VCaP (cell line): ENCODE results near the gene HDAC7.

Source experiments
- H3K27ac ChIP-seq: fragments of 450-650 bp; 2 replicates; pipeline ENCODE4 v1.5.1; 2017
- TF ChIP-seq, protein P1 (sequence below): fragments of 450-650 bp; conservative IDR thresholded peaks from 2 replicates; pipeline ENCODE4 v1.5.1; 2017; ENCODE audit warnings: mild to moderate bottlenecking, moderate library complexity

HDAC7 gene

GRCh38 chr12:47808050-47808449 lies 11.7 kb downstream of the HDAC7 start:
- no peak overlapping the region for H3K27ac ChIP-seq
- TF ChIP-seq, protein P1, sequence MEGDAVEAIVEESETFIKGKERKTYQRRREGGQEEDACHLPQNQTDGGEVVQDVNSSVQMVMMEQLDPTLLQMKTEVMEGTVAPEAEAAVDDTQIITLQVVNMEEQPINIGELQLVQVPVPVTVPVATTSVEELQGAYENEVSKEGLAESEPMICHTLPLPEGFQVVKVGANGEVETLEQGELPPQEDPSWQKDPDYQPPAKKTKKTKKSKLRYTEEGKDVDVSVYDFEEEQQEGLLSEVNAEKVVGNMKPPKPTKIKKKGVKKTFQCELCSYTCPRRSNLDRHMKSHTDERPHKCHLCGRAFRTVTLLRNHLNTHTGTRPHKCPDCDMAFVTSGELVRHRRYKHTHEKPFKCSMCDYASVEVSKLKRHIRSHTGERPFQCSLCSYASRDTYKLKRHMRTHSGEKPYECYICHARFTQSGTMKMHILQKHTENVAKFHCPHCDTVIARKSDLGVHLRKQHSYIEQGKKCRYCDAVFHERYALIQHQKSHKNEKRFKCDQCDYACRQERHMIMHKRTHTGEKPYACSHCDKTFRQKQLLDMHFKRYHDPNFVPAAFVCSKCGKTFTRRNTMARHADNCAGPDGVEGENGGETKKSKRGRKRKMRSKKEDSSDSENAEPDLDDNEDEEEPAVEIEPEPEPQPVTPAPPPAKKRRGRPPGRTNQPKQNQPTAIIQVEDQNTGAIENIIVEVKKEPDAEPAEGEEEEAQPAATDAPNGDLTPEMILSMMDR, result no peak

GRCh38 chr12:47807338-47807737 lies 12.4 kb downstream of the HDAC7 start:
- TF ChIP-seq, protein P1, result no peak
- H3K27ac ChIP-seq, result no peak overlapping the region

GRCh38 chr12:47805417-47805816 lies 14.3 kb downstream of the HDAC7 start:
- TF ChIP-seq, protein P1, result no peak
- peak overlapping the region; percentile 97 for H3K27ac ChIP-seq

- H3K27ac ChIP-seq, result peak overlapping the region; percentile 97
- TF ChIP-seq, protein P1, result no peak
Observed at GRCh38 chr12:47804171-47804570, 15.5 kb downstream of the HDAC7 start.

GRCh38 chr12:47803191-47803875 lies 16.4 kb downstream of the HDAC7 start:
- TF ChIP-seq, protein P1, result no peak
- peak overlapping the region; percentile 97 for H3K27ac ChIP-seq

GRCh38 chr12:47802312-47802711 lies 17.4 kb downstream of the HDAC7 start:
- peak overlapping the region; percentile 97 for H3K27ac ChIP-seq
- TF ChIP-seq, protein P1, result peak; percentile 21; the same call in 1 of the 2 replicates

DNA sequence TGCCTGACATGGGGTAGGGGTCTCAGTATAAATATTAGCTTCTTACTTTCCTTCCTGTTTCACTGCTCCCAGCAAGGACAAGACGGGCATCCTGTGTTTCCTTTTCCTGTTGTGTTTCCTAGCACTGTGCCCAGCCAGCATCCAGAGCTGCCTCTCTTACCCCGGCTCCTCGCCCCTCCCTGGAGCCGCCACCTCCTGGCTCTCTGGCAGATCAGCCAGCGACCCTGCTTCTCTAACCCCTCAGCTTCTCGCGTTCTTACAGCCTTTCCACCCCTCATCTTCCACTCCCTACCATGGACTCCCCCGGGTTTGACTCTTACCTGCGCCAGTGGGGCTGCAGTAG lies 17.8 kb downstream of the HDAC7 start:
- H3K27ac ChIP-seq, result peak overlapping the region; percentile 97
- TF ChIP-seq, protein P1, result no peak; the same call in 1 of the 2 replicates
